Retinal pigment epithelial cell (primary cell): ENCODE results near the gene HLA-DRB1.
A peak's percentile ranks its signal among the peaks of the same experiment; 100 is the strongest.

ENCODE experiments used
- DNase-seq: peaks from one replicate; pipeline ENCODE4 v3.0.0-alpha.2; 2010; ENCODE audit warnings: low read depth
- H3K4me3 ChIP-seq: 2 replicates; pipeline ENCODE4 v1.5.1; 2011; ENCODE audit warnings: mild to moderate bottlenecking, low read length, control low read depth, moderate library complexity
- TF ChIP-seq, protein P1 (sequence below): conservative IDR thresholded peaks from 2 replicates; pipeline ENCODE4 v1.5.1; 2011; ENCODE audit warnings: low read depth, low read length, control low read depth, inconsistent platforms

HLA-DRB1 gene

DNA sequence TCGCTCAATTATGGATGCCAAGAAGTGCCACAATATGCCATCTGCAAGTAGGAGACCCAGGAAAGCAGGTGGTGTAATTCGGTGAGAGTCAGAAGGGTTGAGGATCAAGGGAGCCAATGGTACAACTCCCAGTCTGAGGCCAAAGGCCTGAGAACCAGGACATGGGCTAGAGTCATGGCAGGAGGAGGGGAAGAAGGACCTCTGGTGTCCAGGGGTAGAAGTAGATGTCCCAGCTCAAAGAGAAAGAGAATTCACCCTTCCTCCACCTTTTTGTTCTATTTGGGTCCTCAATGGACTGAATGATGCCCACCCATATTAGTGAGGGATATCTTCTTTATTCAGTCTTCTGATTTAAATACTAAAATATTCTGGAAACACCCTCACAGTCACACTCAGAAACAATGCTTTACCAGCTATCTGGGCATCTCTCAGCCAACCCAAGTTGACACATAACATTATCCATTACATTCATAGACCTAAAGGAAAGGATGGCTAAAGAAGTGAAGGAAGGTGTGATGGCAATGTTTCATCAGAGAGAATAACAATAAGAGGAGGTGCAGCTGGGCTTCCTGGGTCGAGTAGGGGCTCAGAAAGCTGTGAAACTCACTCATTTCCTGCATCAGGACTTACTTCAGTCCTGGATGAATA lies 26.4 kb upstream of the HLA-DRB1 start:
- DNase-seq: no peak
- TF ChIP-seq, protein P1, sequence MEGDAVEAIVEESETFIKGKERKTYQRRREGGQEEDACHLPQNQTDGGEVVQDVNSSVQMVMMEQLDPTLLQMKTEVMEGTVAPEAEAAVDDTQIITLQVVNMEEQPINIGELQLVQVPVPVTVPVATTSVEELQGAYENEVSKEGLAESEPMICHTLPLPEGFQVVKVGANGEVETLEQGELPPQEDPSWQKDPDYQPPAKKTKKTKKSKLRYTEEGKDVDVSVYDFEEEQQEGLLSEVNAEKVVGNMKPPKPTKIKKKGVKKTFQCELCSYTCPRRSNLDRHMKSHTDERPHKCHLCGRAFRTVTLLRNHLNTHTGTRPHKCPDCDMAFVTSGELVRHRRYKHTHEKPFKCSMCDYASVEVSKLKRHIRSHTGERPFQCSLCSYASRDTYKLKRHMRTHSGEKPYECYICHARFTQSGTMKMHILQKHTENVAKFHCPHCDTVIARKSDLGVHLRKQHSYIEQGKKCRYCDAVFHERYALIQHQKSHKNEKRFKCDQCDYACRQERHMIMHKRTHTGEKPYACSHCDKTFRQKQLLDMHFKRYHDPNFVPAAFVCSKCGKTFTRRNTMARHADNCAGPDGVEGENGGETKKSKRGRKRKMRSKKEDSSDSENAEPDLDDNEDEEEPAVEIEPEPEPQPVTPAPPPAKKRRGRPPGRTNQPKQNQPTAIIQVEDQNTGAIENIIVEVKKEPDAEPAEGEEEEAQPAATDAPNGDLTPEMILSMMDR: no peak
- no peak overlapping the region for H3K4me3 ChIP-seq

DNA sequence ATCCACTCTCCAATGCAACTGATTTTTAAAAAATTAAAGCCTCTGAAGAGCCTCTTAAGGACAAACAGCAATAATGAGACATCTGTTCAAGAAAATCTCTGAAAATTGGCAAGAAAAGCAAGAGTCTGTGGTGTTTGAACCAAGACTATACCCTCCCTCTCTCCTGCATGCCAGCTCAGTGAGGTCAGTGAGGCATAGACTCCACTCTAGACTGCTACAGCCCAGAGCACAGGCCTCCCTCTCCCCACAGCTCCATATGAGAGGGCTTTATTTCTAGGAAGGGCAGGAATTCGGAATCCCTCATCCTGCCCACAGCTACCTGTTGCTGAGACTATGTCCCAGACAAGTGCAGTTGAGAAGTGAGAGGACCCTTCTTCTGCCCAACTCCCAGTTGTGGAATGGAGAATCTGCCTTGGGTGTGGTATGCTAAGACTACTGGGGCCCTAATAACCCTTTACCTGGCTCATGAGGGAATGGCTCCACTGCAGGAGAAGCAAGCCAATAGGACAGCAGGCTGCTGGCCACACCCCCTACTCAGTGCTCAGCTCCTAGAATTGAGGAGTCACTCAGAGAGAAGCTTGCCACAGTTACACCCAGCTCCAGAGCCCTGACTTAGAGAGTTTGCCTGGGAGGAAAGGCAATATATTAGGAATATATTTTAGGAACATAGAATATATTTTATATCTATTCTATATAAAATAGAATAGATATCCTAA lies 24.9 kb upstream of the HLA-DRB1 start:
- no peak overlapping the region for H3K4me3 ChIP-seq
- TF ChIP-seq, protein P1: no peak
- DNase-seq: no peak

DNA sequence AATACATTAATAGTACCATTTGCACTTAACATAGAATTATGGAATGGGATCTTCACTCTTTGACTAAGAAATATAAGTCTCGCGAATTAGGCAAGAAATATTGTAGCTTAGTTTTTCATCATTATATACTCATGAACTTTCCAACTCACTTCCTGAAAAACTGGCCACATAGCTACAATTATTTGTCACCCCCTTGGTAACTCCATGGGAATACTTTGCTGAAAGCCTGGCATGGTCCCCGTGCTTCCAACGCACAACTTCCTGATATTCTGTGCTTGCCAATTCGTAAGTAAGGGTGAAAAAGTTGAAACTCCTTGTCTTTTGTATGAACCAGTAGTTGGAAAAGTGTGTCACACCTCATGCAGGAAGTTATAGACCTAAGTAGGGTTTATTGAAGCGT lies 23.8 kb upstream of the HLA-DRB1 start:
- TF ChIP-seq, protein P1: no peak
- DNase-seq: no peak
- H3K4me3 ChIP-seq: no peak overlapping the region

DNA sequence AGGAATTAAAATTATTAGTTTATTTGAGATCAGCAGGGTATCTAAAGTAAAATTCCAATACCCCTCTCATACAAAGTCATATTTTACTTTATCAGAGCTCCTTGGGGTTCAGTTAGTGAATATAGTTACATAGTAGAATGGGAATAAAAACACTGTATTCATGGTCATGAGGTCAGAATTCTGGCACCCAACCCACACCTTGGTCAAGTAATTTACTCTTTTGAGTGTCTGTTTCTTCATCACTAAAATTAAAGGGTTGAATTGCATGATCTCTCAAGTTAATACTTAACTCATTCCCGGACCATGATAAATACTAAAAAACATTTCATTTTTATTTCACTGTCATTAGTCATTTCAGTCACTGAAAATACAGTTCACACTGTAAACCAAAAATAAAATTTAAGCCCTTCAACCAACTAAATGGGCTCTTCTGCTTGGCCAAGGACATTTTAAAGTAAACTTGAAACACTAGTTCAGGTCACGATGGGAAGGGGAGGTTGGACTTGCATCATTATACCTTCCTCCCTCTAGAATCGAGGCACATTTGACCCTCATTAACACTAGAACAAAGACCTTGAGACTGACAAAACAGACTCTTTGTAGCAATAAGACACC lies 21.1 kb upstream of the HLA-DRB1 start:
- TF ChIP-seq, protein P1: no peak
- DNase-seq: no peak
- H3K4me3 ChIP-seq: no peak overlapping the region

DNA sequence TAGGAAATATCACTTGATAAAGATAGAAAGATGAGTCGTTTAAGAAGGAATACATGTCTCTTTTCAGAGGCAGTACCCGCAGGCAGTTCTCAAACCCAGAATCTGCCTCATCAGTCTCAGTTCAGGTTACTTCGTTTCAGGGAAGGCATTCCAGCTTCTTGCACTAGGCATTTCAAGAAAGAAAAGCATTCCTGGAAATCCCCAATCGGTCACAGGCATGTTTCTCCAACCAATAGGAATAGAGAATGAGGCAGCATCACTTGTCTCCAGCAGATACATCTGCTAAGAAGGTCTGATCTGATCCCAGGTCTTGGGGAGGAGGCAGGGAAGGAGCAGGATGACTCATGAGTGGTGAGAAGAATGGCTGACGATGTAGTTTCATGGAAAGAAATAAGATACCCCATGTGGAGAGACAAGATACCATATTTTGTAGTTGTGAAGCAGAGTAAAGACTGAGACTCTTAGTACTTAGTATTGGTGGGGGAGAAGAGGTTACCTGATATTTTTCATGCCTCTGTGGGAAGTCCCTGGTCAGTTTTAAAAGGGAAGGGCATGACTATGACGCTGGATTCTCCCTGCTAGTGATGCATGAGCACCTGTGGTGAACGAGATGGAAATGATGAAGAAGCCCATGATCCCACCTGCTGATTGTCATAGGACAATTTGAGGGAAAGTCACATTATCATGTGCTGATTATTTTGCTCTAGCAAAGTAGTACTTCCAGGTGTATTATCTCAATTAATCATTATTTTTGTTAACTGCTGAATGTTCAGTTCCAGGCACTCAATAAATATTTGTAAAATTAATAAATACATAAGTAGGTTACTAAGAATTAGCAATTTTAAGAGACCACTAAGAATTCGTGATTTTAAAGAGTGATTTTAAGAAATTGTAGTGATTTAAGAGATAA lies 20.3 kb upstream of the HLA-DRB1 start:
- peak; percentile 70 for DNase-seq
- H3K4me3 ChIP-seq: no peak overlapping the region
- TF ChIP-seq, protein P1: no peak

DNA sequence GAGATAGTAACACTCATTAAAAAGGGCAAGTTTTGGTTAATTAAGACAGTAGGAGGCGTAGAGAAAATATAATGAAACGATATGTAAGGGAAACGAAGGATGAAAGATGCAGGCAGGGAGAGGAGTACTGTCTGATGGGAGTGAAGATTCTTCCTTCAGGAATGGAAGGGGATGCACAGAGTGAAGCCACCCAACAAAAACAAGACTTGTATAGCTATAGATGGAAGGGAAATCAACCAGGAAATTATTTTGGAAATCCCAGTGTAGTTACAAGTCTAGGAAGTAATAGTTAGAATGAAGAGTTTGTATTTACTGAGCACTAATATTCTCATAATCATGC lies 19.7 kb upstream of the HLA-DRB1 start:
- TF ChIP-seq, protein P1: no peak
- no peak overlapping the region for H3K4me3 ChIP-seq
- DNase-seq: no peak
